ENCODE results near the gene RUNX2.

DNA sequence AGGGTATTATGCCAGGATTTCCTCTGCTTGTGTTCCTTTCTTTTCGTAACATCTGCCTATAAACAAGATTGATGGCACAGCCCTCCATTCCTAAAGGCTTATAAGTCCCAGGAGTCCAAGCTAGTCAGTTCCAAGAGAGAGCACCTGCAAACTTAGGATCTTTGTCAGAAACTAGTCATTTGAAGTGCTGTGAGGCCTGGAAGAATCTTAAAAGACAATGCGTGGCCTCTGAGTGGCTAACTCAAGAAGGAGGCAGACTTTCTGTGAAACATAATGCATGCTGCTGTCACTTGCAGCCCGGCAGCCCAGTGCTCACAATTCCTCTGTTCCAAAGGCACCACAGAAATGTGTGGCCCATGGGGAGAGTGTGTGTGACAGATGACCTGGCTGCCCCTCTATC is 184.6 kb downstream of the RUNX2 start:
- TF ChIP-seq, protein P1, sequence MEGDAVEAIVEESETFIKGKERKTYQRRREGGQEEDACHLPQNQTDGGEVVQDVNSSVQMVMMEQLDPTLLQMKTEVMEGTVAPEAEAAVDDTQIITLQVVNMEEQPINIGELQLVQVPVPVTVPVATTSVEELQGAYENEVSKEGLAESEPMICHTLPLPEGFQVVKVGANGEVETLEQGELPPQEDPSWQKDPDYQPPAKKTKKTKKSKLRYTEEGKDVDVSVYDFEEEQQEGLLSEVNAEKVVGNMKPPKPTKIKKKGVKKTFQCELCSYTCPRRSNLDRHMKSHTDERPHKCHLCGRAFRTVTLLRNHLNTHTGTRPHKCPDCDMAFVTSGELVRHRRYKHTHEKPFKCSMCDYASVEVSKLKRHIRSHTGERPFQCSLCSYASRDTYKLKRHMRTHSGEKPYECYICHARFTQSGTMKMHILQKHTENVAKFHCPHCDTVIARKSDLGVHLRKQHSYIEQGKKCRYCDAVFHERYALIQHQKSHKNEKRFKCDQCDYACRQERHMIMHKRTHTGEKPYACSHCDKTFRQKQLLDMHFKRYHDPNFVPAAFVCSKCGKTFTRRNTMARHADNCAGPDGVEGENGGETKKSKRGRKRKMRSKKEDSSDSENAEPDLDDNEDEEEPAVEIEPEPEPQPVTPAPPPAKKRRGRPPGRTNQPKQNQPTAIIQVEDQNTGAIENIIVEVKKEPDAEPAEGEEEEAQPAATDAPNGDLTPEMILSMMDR (IDR thresholded peaks at IDR 0.05 in 2 of 3, conservative IDR thresholded peaks at IDR 0.05 in 1 of 3; ENCODE audit: control insufficient read depth in 2 of 3, extremely low read depth in 1 of 3, insufficient read depth in 1 of 3, low read depth in 3 of 3, low read length in 3 of 3), result no peak
- TF ChIP-seq RFX5 (IDR thresholded peaks at IDR 0.05; ENCODE audit: low read depth, low read length) (no peak), ZNF274 (IDR thresholded peaks at IDR 0.05; ENCODE audit: insufficient read depth, insufficient read length) (no peak), MAX (IDR thresholded peaks at IDR 0.05; ENCODE audit: low read depth, low read length) (no peak), EZH2 (IDR thresholded peaks at IDR 0.05; ENCODE audit: borderline replicate concordance, control insufficient read depth, low read depth, low read length) (no peak), CREM (IDR thresholded peaks at IDR 0.05; ENCODE audit: low read depth) (no peak), RAD21 (IDR thresholded peaks at IDR 0.05; ENCODE audit: insufficient read depth, low read depth, low read length) (no peak)
- TF ChIP-seq, protein P2, sequence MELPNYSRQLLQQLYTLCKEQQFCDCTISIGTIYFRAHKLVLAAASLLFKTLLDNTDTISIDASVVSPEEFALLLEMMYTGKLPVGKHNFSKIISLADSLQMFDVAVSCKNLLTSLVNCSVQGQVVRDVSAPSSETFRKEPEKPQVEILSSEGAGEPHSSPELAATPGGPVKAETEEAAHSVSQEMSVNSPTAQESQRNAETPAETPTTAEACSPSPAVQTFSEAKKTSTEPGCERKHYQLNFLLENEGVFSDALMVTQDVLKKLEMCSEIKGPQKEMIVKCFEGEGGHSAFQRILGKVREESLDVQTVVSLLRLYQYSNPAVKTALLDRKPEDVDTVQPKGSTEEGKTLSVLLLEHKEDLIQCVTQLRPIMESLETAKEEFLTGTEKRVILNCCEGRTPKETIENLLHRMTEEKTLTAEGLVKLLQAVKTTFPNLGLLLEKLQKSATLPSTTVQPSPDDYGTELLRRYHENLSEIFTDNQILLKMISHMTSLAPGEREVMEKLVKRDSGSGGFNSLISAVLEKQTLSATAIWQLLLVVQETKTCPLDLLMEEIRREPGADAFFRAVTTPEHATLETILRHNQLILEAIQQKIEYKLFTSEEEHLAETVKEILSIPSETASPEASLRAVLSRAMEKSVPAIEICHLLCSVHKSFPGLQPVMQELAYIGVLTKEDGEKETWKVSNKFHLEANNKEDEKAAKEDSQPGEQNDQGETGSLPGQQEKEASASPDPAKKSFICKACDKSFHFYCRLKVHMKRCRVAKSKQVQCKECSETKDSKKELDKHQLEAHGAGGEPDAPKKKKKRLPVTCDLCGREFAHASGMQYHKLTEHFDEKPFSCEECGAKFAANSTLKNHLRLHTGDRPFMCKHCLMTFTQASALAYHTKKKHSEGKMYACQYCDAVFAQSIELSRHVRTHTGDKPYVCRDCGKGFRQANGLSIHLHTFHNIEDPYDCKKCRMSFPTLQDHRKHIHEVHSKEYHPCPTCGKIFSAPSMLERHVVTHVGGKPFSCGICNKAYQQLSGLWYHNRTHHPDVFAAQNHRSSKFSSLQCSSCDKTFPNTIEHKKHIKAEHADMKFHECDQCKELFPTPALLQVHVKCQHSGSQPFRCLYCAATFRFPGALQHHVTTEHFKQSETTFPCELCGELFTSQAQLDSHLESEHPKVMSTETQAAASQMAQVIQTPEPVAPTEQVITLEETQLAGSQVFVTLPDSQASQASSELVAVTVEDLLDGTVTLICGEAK (IDR thresholded peaks at IDR 0.05; ENCODE audit: borderline replicate concordance), result no peak
- TF ChIP-seq, protein P3, sequence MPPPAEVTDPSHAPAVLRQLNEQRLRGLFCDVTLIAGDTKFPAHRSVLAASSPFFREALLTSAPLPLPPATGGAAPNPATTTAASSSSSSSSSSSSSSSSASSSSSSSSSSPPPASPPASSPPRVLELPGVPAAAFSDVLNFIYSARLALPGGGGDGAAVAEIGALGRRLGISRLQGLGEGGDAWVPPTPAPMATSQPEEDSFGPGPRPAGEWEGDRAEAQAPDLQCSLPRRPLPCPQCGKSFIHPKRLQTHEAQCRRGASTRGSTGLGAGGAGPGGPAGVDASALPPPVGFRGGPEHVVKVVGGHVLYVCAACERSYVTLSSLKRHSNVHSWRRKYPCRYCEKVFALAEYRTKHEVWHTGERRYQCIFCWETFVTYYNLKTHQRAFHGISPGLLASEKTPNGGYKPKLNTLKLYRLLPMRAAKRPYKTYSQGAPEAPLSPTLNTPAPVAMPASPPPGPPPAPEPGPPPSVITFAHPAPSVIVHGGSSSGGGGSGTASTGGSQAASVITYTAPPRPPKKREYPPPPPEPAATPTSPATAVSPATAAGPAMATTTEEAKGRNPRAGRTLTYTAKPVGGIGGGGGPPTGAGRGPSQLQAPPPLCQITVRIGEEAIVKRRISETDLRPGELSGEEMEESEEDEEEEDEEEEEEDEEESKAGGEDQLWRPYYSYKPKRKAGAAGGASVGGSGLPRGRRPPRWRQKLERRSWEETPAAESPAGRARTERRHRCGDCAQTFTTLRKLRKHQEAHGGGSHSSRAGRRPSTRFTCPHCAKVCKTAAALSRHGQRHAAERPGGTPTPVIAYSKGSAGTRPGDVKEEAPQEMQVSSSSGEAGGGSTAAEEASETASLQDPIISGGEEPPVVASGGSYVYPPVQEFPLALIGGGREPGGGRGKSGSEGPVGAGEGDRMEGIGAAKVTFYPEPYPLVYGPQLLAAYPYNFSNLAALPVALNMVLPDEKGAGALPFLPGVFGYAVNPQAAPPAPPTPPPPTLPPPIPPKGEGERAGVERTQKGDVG (CRISPR knock-in tag; IDR thresholded peaks at IDR 0.05), result no peak
